BE2C (cell line): ENCODE measurements around the gene RAB40C.

Experiments used
- DNase-seq: peaks from one replicate; pipeline ENCODE4 v3.0.0-alpha.2; 2020
- H3K27me3 ChIP-seq: fragments of 250-450 bp; sonication (Bioruptor Pico); 2 replicates; pipeline ENCODE4 v1.5.1; 2020; ENCODE audit warnings: mild to moderate bottlenecking
- H3K36me3 ChIP-seq: fragments of 250-450 bp; sonication (Bioruptor Pico); 2 replicates; pipeline ENCODE4 v1.5.1; 2020; ENCODE audit warnings: mild to moderate bottlenecking
- H3K4me1 ChIP-seq: fragments of 250-450 bp; sonication (Bioruptor Pico); 2 replicates; pipeline ENCODE4 v1.5.1; 2020
- H3K4me3 ChIP-seq: 2 replicates; pipeline ENCODE4 v1.5.1; 2011; ENCODE audit warnings: low read depth, low read length
- H3K9me3 ChIP-seq: fragments of 250-450 bp; sonication (Bioruptor Pico); 2 replicates; pipeline ENCODE4 v1.5.1; 2020
- CTCF ChIP-seq: IDR thresholded peaks from 2 replicates; pipeline ENCODE4 v1.5.1; 2012; ENCODE audit warnings: mild to moderate bottlenecking, low read depth, low read length

Gene RAB40C

DNA sequence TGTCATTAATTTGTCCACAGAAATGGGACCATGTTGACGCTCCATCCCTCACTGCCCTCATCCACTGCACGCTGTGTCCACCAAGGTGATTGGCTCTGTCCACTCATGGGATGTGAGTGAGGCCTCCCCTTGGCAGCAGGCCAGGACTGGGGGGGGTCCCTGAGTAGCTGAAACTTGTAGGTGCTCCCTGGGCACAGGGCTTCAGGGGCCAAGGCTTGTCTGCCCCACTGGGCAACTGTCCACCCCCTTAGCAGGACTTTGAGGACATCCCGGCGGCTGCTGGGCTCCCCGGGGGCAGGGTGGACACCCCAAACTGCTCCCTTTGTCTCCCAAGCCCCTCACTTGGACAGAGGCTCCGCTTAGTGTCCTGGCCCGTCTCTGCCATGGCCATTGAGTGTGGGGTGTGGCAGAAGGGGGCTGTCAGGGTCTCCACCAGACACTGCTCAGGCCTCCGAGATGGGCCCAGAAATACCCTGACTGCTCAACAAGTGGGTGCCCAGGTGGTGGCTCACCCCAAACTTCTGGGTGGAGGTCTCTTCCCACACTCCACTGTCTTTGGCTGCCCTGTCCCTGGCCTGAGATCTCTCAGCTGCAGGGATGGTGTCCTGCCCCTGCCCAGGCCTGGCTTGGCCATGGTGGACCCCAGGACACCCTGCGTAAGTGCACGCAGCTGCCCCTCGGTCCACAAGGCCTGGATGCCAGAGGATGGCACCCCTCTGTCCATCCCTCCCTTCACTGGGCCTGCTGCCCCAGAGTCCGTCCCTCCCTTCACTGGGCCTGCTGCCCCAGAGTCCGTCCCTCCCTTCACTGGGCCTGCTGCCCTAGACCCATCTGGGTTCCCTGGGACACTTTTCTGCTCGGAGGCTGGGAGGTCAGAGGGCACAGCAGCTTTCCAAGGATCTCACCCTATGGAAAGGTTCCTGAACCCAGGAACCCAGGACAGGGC is 2.9 kb upstream of the RAB40C start:
- TF ChIP-seq CTCF = no peak
- no peak overlapping the region for H3K4me3 ChIP-seq
- H3K9me3 ChIP-seq = no peaks in the 10 kb centered on the region
- H3K36me3 ChIP-seq = no peaks in the 10 kb centered on the region
- H3K4me1 ChIP-seq = peaks cover 9% of the 10 kb centered on the region
- no peak for DNase-seq
- no peaks in the 10 kb centered on the region for H3K27me3 ChIP-seq

DNA sequence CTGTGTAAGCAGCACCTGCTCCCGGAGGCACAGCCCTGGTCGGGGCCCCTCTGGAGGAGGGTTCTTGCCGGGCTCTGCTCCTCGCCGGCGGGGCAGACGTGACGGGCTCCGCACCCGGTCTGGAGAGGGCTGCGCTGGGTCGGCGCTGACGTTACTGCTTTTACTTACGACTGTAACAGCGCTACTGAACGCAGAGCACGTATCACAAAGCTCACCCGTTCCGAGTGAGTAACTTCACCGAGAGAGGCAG is 1.3 kb upstream of the RAB40C start:
- TF ChIP-seq CTCF = no peak
- Histone ChIP-seq H3K9me3 (no peaks in the 10 kb centered on the region), H3K36me3 (no peaks in the 10 kb centered on the region), H3K4me1 (peaks cover 7% of the 10 kb centered on the region), H3K27me3 (no peaks in the 10 kb centered on the region), H3K4me3 (peak overlapping the region; percentile 89)
- DNase-seq = peak; percentile 62

GRCh38 chr16:588889-589657 is 793 bp upstream of the RAB40C start:
- peaks cover 5% of the 10 kb centered on the region for H3K4me1 ChIP-seq
- no peaks in the 10 kb centered on the region for H3K9me3 ChIP-seq
- H3K4me3 ChIP-seq = peak overlapping the region; percentile 89
- no peak for TF ChIP-seq CTCF
- no peaks in the 10 kb centered on the region for H3K27me3 ChIP-seq
- no peaks in the 10 kb centered on the region for H3K36me3 ChIP-seq
- DNase-seq = peak; percentile 97

- H3K4me3 ChIP-seq = peak overlapping the region; percentile 70
- DNase-seq = no peak
- no peaks in the 10 kb centered on the region for H3K9me3 ChIP-seq
- TF ChIP-seq CTCF = no peak
- H3K4me1 ChIP-seq = peaks cover 5% of the 10 kb centered on the region
- H3K36me3 ChIP-seq = no peaks in the 10 kb centered on the region
- H3K27me3 ChIP-seq = no peaks in the 10 kb centered on the region
These were observed 435 bp downstream of the RAB40C start for GRCh38 chr16:590188-590814.

DNA sequence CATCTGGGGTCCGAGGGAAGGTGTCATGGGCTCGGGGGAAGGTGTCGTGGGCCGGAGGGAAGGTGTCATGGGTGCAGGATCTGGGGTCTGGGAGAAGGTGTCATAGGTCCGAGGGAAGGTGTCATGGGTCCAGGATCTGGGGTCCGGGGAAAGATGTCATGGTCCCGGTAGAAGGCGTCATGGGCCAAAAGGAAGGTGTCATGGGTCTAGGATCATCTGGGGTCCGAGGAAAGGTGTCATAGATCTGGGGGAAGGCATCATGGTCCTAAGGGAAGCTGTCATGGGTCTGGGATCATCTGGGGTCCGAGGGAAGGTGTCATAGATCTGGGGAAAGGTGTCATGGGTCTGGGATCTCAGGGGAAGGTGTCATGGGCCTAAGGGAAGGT is 942 bp downstream of the RAB40C start:
- DNase-seq = no peak
- TF ChIP-seq CTCF = no peak
- H3K4me1 ChIP-seq = peaks cover 5% of the 10 kb centered on the region
- no peaks in the 10 kb centered on the region for H3K9me3 ChIP-seq
- H3K27me3 ChIP-seq = no peaks in the 10 kb centered on the region
- H3K4me3 ChIP-seq = peak overlapping the region; percentile 70
- H3K36me3 ChIP-seq = no peaks in the 10 kb centered on the region
